Measurements from ENCODE around the gene CCDC187. TPM values are rescaled to one million over a fixed set of nuclear protein-coding genes. Genes with fewer than 3 reads are reported as not detected.

CCDC187 gene
- total RNA-seq, 4 donors from 2014 or later, result 0.27 to 5.1 (median 2.2) TPM

DNA sequence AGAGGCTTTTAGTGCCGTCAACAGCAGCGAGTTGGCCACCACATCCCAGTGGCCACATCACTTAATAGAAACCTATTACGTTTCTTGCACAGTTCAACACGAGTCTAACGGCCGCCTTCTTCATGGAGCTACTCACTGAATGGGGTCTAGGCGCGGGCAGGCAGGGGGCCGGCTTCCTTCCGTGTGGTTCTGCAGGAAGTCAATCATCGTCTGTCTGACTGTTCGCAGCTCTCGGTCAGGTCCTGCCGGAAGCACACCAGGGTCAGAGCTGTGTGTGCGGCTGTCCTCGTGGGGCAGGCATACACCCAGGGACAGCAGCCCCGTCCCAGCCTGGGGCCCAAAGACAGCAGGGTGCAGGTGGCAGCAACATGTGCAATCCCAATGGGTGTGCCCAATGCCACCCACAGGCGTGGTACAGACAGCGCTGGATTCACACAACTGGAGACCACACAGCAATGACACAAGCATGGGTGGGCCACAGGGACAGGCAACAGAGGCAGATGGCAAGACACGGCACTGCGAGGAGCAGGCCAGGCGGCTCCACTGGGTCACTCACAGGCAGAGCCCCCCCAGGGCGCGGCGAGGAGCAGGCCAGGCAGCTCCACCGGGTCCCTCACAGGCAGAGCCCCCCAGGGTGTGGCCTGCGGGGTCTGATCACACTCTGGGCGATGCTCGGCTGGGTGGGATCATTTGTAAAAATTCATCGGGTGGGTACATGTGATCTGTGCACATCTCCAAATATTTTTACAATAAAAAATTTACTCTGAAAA lies 79.8 kb downstream of the CCDC187 start:
- Histone ChIP-seq H3K27ac (no peak overlapping the region), H3K9me3 (no peaks in the 10 kb centered on the region), H3K36me3 (no peaks in the 10 kb centered on the region), H3K27me3 (no peaks in the 10 kb centered on the region), H3K4me1 (no peaks in the 10 kb centered on the region), H3K4me3 (no peak overlapping the region)
- intact Hi-C loops (cut with DNase I; ENCODE audit: low total_unique reads), result no loop called here
- TF ChIP-seq, protein P1, sequence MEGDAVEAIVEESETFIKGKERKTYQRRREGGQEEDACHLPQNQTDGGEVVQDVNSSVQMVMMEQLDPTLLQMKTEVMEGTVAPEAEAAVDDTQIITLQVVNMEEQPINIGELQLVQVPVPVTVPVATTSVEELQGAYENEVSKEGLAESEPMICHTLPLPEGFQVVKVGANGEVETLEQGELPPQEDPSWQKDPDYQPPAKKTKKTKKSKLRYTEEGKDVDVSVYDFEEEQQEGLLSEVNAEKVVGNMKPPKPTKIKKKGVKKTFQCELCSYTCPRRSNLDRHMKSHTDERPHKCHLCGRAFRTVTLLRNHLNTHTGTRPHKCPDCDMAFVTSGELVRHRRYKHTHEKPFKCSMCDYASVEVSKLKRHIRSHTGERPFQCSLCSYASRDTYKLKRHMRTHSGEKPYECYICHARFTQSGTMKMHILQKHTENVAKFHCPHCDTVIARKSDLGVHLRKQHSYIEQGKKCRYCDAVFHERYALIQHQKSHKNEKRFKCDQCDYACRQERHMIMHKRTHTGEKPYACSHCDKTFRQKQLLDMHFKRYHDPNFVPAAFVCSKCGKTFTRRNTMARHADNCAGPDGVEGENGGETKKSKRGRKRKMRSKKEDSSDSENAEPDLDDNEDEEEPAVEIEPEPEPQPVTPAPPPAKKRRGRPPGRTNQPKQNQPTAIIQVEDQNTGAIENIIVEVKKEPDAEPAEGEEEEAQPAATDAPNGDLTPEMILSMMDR (IDR thresholded peaks at IDR 0.05), result no peak
- no peak for TF ChIP-seq POLR2A (IDR thresholded peaks at IDR 0.05)
- DNase-seq, result no peak

DNA sequence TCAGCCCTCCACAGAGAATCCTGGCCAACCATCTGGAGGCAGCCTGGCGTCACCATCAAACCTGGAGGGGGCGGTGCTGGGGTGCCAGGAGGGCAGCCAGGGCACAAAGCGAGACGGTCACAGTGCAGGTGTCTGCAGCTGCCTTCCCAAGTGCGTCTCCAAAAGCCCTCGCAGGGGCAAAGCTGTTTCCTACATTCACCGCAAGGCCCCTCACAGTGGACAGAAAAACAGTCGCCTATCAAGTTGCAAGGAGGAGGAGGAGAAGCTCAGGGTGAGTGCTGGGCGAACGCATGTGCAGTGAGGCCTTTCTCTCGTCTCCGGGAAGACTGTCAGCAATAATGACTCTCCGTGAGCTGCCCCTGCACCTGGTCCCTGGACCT lies 81.0 kb downstream of the CCDC187 start:
- no peaks in the 10 kb centered on the region for H3K27me3 ChIP-seq
- no peak overlapping the region for H3K27ac ChIP-seq
- no peak for TF ChIP-seq POLR2A (IDR thresholded peaks at IDR 0.05)
- TF ChIP-seq, protein P1 (IDR thresholded peaks at IDR 0.05), result no peak
- no peak for DNase-seq
- no peaks in the 10 kb centered on the region for H3K4me1 ChIP-seq
- no peak overlapping the region for H3K4me3 ChIP-seq
- H3K36me3 ChIP-seq, result no peaks in the 10 kb centered on the region
- intact Hi-C loops (cut with DNase I; ENCODE audit: low total_unique reads), result no loop called here
- no peaks in the 10 kb centered on the region for H3K9me3 ChIP-seq

DNA sequence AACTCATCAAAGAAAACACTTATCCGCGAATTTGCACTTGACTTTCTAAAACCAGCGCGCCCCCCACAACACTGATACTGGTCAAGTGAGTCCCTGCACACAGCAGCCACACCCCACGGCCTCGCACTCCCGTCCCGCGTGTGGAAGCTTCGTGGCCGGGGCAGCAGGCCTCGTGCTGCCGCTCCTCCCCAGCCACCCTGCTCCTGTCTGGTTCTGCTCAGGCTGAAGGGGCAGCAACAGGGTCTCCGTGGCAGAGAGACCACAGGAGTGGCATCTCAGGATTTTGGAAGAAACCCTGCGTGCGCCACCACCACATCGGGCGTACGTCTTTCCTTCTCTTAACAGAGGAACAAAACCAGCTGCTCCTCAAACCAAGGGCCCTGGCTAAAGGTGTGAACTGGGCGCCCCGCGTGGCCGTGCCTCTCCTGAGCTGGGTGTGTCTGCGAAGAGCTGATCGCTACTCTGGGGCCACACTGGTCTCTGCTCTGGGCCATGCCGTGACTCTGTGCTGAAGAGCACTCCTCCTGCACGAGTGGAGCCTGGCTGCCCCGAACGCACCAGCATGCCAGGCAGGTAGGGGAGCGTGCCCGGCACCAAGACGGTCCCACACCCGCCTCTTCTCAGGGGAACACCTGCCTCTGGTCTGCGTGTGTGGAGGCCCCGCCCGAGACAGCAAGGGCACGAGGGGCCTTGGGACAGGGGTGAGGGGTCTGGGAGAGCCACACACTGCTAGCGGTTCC lies 81.6 kb downstream of the CCDC187 start:
- Histone ChIP-seq H3K9me3 (no peaks in the 10 kb centered on the region), H3K36me3 (no peaks in the 10 kb centered on the region), H3K4me1 (no peaks in the 10 kb centered on the region), H3K4me3 (no peak overlapping the region), H3K27ac (no peak overlapping the region), H3K27me3 (no peaks in the 10 kb centered on the region)
- TF ChIP-seq, protein P1 (IDR thresholded peaks at IDR 0.05), result no peak
- no peak for TF ChIP-seq POLR2A (IDR thresholded peaks at IDR 0.05)
- intact Hi-C loops (cut with DNase I; ENCODE audit: low total_unique reads), result no loop called here
- DNase-seq, result no peak

DNA sequence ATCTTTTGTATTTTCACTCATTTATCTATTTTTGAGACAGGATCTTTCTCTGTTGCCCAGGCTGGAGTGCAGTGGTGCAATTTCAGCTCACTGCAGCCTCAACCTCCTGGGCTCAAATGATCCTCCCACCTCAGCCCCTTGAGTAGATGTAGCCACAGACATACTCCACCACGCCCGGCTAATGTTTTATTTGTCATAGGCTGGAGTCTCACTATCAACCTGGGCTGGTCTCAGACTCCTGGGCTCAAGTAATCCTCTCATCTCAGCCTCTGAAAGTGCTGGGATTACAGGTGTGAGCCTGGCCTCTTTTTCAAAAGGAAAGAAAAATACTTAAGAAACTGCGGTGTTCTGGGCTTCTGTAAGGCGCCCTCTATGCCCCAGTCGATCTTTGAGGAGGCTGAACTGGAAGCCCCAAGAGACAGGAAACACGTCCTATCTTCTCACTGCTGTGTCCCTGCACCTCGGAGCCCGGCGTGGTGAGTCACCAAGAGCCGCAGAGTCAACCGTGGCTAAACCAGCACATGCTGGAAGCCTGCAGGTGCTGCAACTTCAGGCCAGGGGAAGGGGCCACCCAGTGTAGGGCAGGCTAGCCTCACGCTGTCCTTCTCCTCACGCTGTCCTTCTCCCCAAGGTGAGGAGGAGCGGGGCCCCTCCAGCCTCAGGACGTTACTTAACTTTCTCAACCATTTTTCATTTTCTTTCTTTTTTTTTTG lies 83.7 kb downstream of the CCDC187 start:
- Histone ChIP-seq H3K9me3 (no peaks in the 10 kb centered on the region), H3K27ac (no peak overlapping the region), H3K4me3 (no peak overlapping the region), H3K27me3 (no peaks in the 10 kb centered on the region), H3K36me3 (no peaks in the 10 kb centered on the region), H3K4me1 (no peaks in the 10 kb centered on the region)
- no peak for DNase-seq
- intact Hi-C loops (cut with DNase I; ENCODE audit: low total_unique reads), result no loop called here
- TF ChIP-seq, protein P1 (IDR thresholded peaks at IDR 0.05), result no peak
- no peak for TF ChIP-seq POLR2A (IDR thresholded peaks at IDR 0.05)

DNA sequence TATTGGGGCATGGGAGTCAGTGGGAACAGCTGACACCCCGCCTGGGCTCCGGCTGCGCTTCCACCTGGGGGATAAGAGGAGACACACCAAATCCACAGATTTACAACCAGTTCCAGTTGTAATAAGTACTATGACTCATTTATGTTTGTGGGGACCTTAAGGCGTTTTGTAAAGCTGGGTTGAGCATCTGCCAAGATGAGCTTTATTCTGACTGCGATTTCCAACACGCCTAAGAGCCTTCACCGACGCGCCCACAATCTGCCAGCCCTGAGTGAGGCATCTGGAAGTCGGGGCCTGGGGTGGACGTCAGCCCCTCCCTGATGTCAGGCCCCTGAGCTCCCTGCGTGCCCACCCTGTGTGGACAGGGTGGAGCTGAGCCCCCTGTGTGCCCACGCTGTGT lies 84.6 kb downstream of the CCDC187 start:
- intact Hi-C loops (cut with DNase I; ENCODE audit: low total_unique reads), result no loop called here
- H3K9me3 ChIP-seq, result no peaks in the 10 kb centered on the region
- no peaks in the 10 kb centered on the region for H3K27me3 ChIP-seq
- H3K36me3 ChIP-seq, result no peaks in the 10 kb centered on the region
- H3K4me3 ChIP-seq, result no peak overlapping the region
- H3K27ac ChIP-seq, result no peak overlapping the region
- H3K4me1 ChIP-seq, result no peaks in the 10 kb centered on the region
- TF ChIP-seq, protein P1 (IDR thresholded peaks at IDR 0.05), result no peak
- no peak for TF ChIP-seq POLR2A (IDR thresholded peaks at IDR 0.05)
- DNase-seq, result no peak

All from uterus (tissue), 4 donors.